HUES64 (cell line): ENCODE data around the gene COTL1.

Source experiments
- H3K27ac ChIP-seq: 2 replicates; pipeline ENCODE4 v1.7.0; 2013; ENCODE audit warnings: low read depth, low read length, inconsistent platforms
- H3K27me3 ChIP-seq: 2 replicates; pipeline ENCODE4 v1.6.1; 2013; ENCODE audit warnings: mild to moderate bottlenecking, low read length; ENCODE audit not compliant: insufficient read depth
- H3K36me3 ChIP-seq: 2 replicates; pipeline ENCODE4 v1.6.1; 2013; ENCODE audit warnings: mild to moderate bottlenecking, low read length; ENCODE audit not compliant: insufficient read depth
- H3K4me1 ChIP-seq: 2 replicates; pipeline ENCODE4 v1.6.1; 2013; ENCODE audit warnings: mild to moderate bottlenecking, low read length, moderate library complexity; ENCODE audit not compliant: insufficient read depth
- H3K4me3 ChIP-seq: 2 replicates; pipeline ENCODE4 v1.5.1; 2013; ENCODE audit warnings: mild to moderate bottlenecking, low read length, moderate library complexity
- H3K9ac ChIP-seq: 2 replicates; pipeline ENCODE4 v1.6.1; 2013; ENCODE audit warnings: mild to moderate bottlenecking, low read depth, low read length
- H3K9me3 ChIP-seq: 2 replicates; pipeline ENCODE4 v1.6.1; 2013; ENCODE audit warnings: low read depth, low read length; ENCODE audit not compliant: insufficient read depth
- WGBS: fragments of 150-250, 120-280 bp; methylation state at CpG from one replicate; pipeline ENCODE4 v1.1.7; 2013; ENCODE audit warnings: missing lambda C conversion rate; 5-methylcytosine and 5-hydroxymethylcytosine counted together

COTL1 gene

DNA sequence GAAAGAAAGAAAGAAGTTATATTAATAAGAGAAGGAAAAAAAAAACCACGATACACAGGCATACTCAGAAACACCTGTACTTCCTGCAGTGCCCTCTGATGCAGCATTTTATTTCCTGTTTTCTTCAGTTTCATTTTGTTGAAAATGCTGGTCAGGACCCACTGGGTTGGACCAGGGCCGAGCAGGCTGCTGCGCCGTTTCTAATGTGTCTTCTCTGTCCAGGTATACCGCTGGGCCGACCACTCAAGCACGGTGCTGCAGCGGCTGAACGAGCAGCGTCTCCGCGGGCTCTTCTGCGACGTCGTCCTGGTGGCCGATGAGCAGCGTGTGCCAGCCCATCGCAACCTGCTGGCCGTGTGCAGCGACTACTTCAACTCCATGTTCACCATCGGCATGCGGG lies 38.8 kb upstream of the COTL1 start:
- Histone ChIP-seq H3K4me3 (no peak overlapping the region), H3K27me3 (no peaks in the 10 kb centered on the region), H3K27ac (no peak overlapping the region), H3K4me1 (no peaks in the 10 kb centered on the region), H3K36me3 (peaks cover 46% of the 10 kb centered on the region), H3K9ac (no peak overlapping the region), H3K9me3 (no peaks in the 10 kb centered on the region)
- WGBS: 95% methylated on average over 22 of the region's 22 CpGs

DNA sequence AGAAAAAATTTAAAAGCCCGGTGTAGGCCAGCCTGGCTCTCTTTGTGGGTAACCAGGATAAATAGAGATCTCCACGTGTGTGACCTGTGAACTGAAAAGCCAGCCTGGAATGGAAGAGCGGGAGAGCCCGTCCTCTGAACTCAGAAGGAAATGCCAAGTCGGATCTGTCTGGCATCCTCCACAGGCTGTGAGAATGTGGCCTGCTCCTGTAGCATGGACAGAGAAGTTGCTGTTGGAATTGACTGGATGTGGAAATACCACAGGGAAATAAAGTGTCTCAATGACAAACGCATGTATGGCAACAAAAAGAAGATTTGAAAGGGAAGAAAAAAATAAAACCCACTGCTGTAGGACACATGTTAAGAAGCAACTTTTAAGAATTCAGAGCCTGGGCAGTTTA lies 37.1 kb upstream of the COTL1 start:
- Histone ChIP-seq H3K4me1 (no peaks in the 10 kb centered on the region), H3K4me3 (no peak overlapping the region), H3K27me3 (no peaks in the 10 kb centered on the region; the same call in 1 of the 2 replicates), H3K9me3 (no peaks in the 10 kb centered on the region), H3K36me3 (peaks cover 34% of the 10 kb centered on the region), H3K9ac (no peak overlapping the region), H3K27ac (no peak overlapping the region)
- WGBS: 78% methylated on average over 6 of the region's 6 CpGs

DNA sequence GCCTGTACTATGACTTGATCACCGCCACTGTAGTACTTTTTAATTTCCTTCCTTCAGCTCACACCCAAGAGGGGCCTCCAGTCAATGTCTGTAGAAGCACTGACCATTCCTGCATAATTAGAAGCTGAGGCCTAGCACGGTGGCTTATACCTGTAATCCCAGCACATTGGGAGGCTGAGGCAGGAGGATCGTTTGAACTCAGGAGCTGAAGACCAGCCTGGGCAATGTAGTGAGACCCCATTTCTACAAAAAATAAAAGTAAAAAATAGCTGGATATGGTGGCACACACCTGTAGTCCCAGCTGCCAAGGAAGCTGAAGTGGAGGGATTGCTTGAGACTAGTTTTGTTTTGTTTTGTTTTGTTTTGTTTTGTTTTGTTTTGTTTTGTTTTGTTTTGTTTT lies 36.4 kb upstream of the COTL1 start:
- Histone ChIP-seq H3K9me3 (no peaks in the 10 kb centered on the region), H3K4me3 (no peak overlapping the region), H3K27me3 (peaks cover 5% of the 10 kb centered on the region), H3K36me3 (peaks cover 26% of the 10 kb centered on the region), H3K9ac (no peak overlapping the region), H3K4me1 (no peaks in the 10 kb centered on the region), H3K27ac (no peak overlapping the region)
- WGBS: 94% methylated on average over 3 of the region's 3 CpGs

DNA sequence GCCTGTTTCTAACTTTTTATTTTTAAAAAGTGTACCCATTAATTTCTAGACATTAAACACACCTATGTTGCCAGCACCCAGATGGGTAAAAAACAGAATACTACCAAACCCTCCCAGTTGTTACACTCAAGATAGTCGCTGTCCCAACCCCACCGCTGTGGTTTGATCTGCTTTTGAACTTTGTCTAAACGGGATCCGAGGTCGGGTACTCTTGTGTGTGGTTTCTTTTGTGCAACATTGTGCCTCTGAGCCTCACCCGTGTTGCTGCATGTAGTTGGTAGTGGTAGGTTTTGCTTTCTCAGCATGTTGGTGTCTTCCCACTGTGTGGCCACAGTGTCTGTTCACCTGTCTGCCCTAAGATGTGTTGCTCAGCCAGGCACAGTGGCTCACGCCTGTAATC lies 34.7 kb upstream of the COTL1 start:
- H3K4me3 ChIP-seq: no peak overlapping the region
- no peak overlapping the region for H3K27ac ChIP-seq
- H3K9ac ChIP-seq: no peak overlapping the region
- no peaks in the 10 kb centered on the region for H3K9me3 ChIP-seq
- peaks cover 12% of the 10 kb centered on the region for H3K36me3 ChIP-seq
- H3K27me3 ChIP-seq: peaks cover 14% of the 10 kb centered on the region
- 95% methylated on average over 7 of the region's 7 CpGs for WGBS
- no peaks in the 10 kb centered on the region for H3K4me1 ChIP-seq

DNA sequence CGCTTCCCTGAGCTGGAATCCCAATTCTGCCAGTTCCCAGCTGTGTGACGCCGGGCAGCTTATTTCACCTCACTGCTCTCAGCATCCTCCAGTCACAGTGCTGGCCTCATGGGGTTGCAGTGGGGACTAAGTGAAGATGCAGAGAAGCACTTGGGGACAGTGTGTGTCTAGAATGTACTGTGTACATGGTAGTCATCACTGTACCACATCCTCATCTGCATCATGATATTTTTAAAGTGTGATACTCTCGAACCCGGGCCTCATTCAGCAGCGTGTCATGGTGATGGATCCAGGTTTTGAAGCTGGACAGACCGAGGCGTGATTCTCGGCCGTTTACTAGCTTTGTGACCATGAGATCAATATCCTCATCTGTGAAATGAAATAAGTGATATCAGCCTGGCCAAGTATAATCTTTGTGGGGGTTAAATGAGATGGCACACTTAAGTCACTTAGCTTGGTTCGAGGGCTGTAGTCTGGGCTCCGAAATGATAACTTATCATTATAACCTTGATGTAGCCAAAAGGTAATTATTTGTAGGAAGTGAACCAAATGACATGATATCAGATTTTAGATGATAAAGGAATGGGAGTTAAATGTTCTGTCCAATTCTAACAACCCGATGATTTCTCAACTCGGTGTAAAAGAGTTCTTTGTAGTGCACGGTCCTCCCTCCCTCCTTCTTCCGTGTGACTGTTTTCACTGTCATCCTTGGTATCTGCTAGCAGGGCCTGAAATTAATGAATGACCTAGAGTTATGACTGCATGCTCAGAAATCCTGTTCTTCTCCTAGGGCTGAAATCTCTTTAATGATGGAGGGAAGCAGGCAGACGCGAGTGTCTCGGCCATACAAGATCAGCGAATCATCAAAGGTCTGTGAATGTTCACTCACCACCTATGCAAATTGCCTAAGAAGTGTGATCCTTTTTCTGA lies 32.4 kb upstream of the COTL1 start:
- Histone ChIP-seq H3K9ac (no peak overlapping the region), H3K36me3 (peaks cover 3% of the 10 kb centered on the region), H3K27me3 (peaks cover 22% of the 10 kb centered on the region), H3K4me1 (no peaks in the 10 kb centered on the region), H3K9me3 (no peaks in the 10 kb centered on the region), H3K4me3 (no peak overlapping the region), H3K27ac (no peak overlapping the region)
- WGBS: 90% methylated on average over 20 of the region's 20 CpGs

DNA sequence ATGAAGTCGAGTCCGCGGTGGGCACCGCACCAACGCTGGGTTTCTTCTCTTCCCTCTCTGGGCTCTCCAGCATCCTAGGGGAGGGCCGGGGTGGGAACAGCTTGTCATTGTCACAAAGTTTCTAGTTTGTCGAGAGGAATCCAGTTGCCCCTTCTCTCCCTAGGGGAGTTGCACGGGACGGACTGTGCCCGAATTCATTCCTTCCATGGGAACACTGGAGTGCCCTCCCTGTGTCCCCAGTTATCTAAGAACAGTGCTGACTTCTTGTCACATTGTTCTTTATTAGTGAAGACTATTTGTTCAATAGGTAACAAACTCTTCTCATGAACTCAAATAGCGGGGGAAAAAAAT lies 31.6 kb upstream of the COTL1 start:
- Histone ChIP-seq H3K4me3 (peak overlapping the region; percentile 68), H3K9ac (no peak overlapping the region), H3K4me1 (no peaks in the 10 kb centered on the region), H3K36me3 (peaks cover 3% of the 10 kb centered on the region), H3K27ac (no peak overlapping the region), H3K27me3 (peaks cover 22% of the 10 kb centered on the region), H3K9me3 (no peaks in the 10 kb centered on the region)
- 54% methylated on average over 10 of the region's 11 CpGs for WGBS

DNA sequence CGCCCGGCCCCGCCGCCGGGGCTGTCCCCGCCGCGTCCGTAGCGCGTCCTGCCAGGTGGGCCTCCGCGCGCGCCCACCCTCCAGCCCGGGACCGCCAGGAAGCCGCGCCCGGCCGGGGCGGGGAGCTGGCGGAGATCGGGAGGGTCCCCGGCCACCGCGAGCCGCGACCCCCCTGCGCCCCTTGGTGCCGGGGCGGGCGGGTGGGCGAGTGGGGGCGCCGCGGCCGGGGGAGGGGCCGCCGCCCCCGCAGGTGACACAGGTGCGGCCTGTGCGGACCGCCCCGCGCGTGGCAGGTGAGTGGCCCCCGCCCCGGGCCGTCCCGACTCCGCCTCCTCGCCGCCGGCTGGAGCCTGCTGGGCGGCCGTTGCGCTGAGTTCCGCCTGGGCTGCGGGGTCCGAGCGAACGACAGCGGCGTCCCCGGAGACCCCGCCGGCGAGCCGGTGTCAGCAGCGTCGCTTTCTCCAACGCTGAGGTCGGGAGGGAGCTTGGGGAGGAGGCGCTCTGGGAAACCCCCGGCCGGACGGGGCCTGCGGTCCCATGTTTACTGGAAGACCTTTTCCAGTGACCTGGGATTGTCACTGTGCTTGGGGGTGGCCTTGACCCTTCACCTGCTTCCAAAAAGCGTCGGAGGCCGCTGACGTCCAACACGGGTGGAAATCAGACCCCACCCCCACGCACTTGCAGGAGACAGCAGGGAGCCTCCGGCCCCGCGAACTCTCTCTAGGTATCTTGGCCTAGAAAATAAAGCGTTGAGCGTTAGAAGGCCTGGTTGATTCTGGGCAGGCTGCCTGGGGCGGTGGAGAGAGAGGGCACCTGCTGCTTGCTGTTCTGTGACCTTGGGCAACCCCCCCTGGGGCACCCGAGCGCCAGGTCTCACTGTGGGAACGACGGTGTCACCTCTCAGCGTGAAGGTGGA lies 31.0 kb upstream of the COTL1 start:
- Histone ChIP-seq H3K27me3 (peaks cover 22% of the 10 kb centered on the region), H3K9ac (peak overlapping the region; percentile 63), H3K4me1 (no peaks in the 10 kb centered on the region), H3K4me3 (peak overlapping the region; percentile 68), H3K9me3 (no peaks in the 10 kb centered on the region), H3K27ac (no peak overlapping the region), H3K36me3 (peaks cover 3% of the 10 kb centered on the region)
- 2% methylated on average over 96 of the region's 96 CpGs for WGBS

DNA sequence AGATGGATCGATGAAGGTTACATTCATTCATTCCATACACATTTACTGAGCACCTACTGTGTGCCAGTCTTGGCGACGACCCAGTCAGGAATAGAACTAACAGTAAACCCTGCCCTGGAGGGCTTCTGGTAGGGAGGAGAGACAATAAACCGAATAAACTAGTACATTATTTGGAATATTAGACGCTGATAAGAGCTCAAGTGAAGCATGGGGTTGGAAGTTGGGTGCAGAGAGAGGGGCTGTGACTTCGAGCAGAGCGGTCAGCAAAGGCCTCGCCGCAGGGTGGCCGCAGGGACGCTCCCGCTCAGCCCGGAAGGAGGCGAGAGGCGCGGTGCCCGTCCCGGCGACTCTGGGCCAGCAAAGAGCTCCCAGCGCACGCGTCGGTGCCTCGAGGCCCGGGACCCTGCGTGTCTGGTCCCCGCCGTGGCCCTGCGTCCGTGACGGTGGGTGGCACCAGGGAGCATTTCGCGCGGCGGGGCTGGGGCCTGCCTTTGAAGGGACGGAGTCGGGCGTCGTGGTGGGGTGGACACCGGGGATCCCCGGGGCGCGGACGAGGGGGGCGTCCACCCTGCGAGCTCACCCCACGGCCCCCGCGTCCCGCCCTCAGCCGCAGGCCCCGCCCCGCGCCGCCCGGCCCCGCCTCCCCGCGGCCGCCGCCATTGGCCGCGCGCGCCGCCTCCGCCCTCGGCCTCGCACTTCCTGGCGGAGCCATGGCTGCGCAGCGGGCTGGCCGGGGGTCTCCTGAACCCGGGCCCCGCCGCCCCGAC lies 30.1 kb upstream of the COTL1 start, which contains the start of gene KLHL36:
Gene KLHL36 (plus strand): TSS at position 684 of the 767 bp plus-strand sequence. CDS start 2,357 bp downstream, outside the sequence.
- H3K4me3 ChIP-seq: peak within 1 kb of the TSS; percentile 68
- H3K36me3 ChIP-seq: peaks cover 3% of the 10 kb centered on the region
- no peak within 1 kb of the TSS for H3K27ac ChIP-seq
- peaks cover 22% of the 10 kb centered on the region for H3K27me3 ChIP-seq
- H3K9me3 ChIP-seq: no peaks in the 10 kb centered on the region
- peak within 1 kb of the TSS; percentile 63 for H3K9ac ChIP-seq
- H3K4me1 ChIP-seq: peaks cover under 1% of the 10 kb centered on the region; the same call in 1 of the 2 replicates
- WGBS: 6% methylated on average over 77 of the region's 77 CpGs

DNA sequence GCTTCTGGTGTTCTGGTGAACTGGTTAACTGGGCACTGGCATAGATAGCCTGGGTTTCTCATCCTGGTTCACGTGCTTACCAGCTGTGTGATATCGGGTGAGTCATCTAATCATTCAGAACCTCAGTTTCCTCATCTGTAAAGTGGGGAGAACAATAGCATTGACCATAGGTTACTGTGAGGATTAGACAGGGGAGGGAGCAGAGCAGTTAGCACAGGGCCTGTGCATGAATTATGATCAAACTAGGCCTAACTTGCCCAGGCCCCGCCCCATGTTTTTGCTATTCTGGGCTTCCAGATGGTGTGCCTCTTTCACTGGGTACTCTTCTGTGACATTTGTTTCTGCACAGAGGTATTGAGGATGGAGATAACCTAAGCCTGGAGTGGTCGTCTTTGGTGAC lies 25.8 kb upstream of the COTL1 start:
- H3K4me3 ChIP-seq: no peak overlapping the region
- H3K36me3 ChIP-seq: no peaks in the 10 kb centered on the region
- no peaks in the 10 kb centered on the region for H3K9me3 ChIP-seq
- H3K4me1 ChIP-seq: peaks cover 4% of the 10 kb centered on the region; the same call in 1 of the 2 replicates
- 93% methylated on average over 4 of the region's 4 CpGs for WGBS
- no peak overlapping the region for H3K9ac ChIP-seq
- H3K27ac ChIP-seq: no peak overlapping the region
- H3K27me3 ChIP-seq: peaks cover 13% of the 10 kb centered on the region

DNA sequence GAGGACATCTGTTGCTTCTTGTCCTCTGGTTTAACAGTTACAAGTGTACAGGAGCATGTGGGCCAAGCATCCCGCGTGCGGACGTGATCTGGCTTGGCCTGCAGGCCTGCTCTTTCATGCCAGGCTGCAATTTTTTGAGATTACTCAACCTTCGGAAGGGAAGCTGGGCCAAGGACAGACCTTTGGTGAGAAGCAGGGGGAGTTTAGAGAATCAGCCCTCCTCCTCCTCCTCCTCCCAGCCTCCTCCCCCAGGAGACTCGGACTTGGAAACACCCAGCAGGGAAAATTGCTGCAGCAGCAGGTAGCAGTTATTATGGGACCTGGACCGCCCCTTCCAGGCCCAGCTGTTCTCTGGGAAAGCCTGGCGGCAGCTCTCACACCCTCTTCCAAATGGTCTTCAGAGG lies 25.3 kb upstream of the COTL1 start:
- peaks cover 13% of the 10 kb centered on the region for H3K27me3 ChIP-seq
- 71% methylated on average over 8 of the region's 8 CpGs for WGBS
- no peaks in the 10 kb centered on the region for H3K36me3 ChIP-seq
- no peak overlapping the region for H3K4me3 ChIP-seq
- no peak overlapping the region for H3K27ac ChIP-seq
- no peaks in the 10 kb centered on the region for H3K9me3 ChIP-seq
- H3K9ac ChIP-seq: 0 out of 2 replicates have a peak overlapping the region, but pooled peaks have one; percentile 15
- peaks cover 4% of the 10 kb centered on the region; the same call in 1 of the 2 replicates for H3K4me1 ChIP-seq
